GM12872 (cell line): Measurements from ENCODE around the gene LHPP.

ENCODE experiments used
- CTCF ChIP-seq: IDR thresholded peaks from 3 replicates; pipeline ENCODE4 v1.5.1; 2011; ENCODE audit warnings: low read depth, mild to moderate bottlenecking, low read length, moderate library complexity; ENCODE audit not compliant: insufficient read depth

The LHPP gene

GRCh38 chr10:124653811-124654651, 192.4 kb downstream of the LHPP start:
- TF ChIP-seq CTCF = no peak

- TF ChIP-seq CTCF = no peak
These were observed 193.1 kb downstream of the LHPP start for GRCh38 chr10:124654686-124655085.

- no peak for TF ChIP-seq CTCF
These were observed 193.8 kb downstream of the LHPP start for GRCh38 chr10:124655191-124656112.

- no peak for TF ChIP-seq CTCF
These were observed 194.5 kb downstream of the LHPP start for GRCh38 chr10:124656113-124656490.

GRCh38 chr10:124656541-124656940, 194.9 kb downstream of the LHPP start:
- TF ChIP-seq CTCF = no peak

- TF ChIP-seq CTCF = no peak
These were observed 196.2 kb downstream of the LHPP start for GRCh38 chr10:124657806-124658205.

GRCh38 chr10:124658591-124659242, 197.1 kb downstream of the LHPP start:
- TF ChIP-seq CTCF = no peak
